Astrocyte (in vitro differentiated cells and primary cell): ENCODE measurements around the gene CHAC1. TPM values are rescaled to one million over a fixed set of nuclear protein-coding genes. Genes with fewer than 3 reads are reported as not detected.

ENCODE experiments used
- DNase-seq: peaks from one replicate; pipeline ENCODE4 v3.0.0-alpha.2; 2010; ENCODE audit warnings: low read depth
- FAIRE-seq: peaks from 2 replicates; lab custom pipeline; 2011; peaks lifted over from hg19 to GRCh38; lab: Jason Lieb, UNC
- H2AFZ ChIP-seq: 2 replicates; pipeline ENCODE4 v1.6.0; 2012; ENCODE audit warnings: low read depth, low read length, inconsistent platforms
- H3K27ac ChIP-seq: 2 replicates; pipeline ENCODE4 v1.5.1; 2011; ENCODE audit warnings: low read depth, low read length, inconsistent platforms
- H3K27me3 ChIP-seq: 2 replicates; pipeline ENCODE4 v1.6.0; 2011; ENCODE audit warnings: low read length, inconsistent platforms; ENCODE audit not compliant: insufficient read depth
- H3K36me3 ChIP-seq: 2 replicates; pipeline ENCODE4 v1.5.1; 2011; ENCODE audit warnings: low read length, inconsistent platforms; ENCODE audit not compliant: insufficient read depth
- H3K4me1 ChIP-seq: 2 replicates; pipeline ENCODE4 v1.5.1; 2011; ENCODE audit warnings: low read length, inconsistent platforms; ENCODE audit not compliant: insufficient read depth
- H3K4me2 ChIP-seq: 2 replicates; pipeline ENCODE4 v1.6.0; 2012; ENCODE audit warnings: low read length, inconsistent platforms
- H3K4me3 ChIP-seq: 2 replicates; pipeline ENCODE4 v1.5.1; 2011; ENCODE audit warnings: low read depth, mild to moderate bottlenecking, low read length, inconsistent platforms; ENCODE audit not compliant: insufficient read depth
- H3K79me2 ChIP-seq: 2 replicates; pipeline ENCODE4 v1.6.0; 2012; ENCODE audit warnings: mild to moderate bottlenecking, low read length, inconsistent platforms; ENCODE audit not compliant: insufficient read depth
- H3K9ac ChIP-seq: 2 replicates; pipeline ENCODE4 v1.6.0; 2012; ENCODE audit warnings: mild to moderate bottlenecking, low read length, inconsistent platforms
- H3K9me3 ChIP-seq: 2 replicates; pipeline ENCODE4 v1.5.1; 2012; ENCODE audit warnings: low read depth, mild to moderate bottlenecking, low read length, inconsistent platforms; ENCODE audit not compliant: insufficient read depth
- H4K20me1 ChIP-seq: 2 replicates; pipeline ENCODE4 v1.6.0; 2012; ENCODE audit warnings: low read length, inconsistent platforms; ENCODE audit not compliant: insufficient read depth
- H3K27ac Mint-ChIP-seq: one replicate; pipeline ENCODE4 v1.8.0; 2021; ENCODE audit warnings: mild to moderate bottlenecking, mixed read lengths; ENCODE audit not compliant: unreplicated experiment
- H3K27me3 Mint-ChIP-seq: one replicate; pipeline ENCODE4 v1.8.0; 2021; ENCODE audit warnings: low read depth, mixed read lengths; ENCODE audit not compliant: unreplicated experiment
- H3K36me3 Mint-ChIP-seq: one replicate; pipeline ENCODE4 v1.8.0; 2021; ENCODE audit warnings: low read depth, mixed read lengths; ENCODE audit not compliant: unreplicated experiment
- H3K4me1 Mint-ChIP-seq: one replicate; pipeline ENCODE4 v1.8.0; 2021; ENCODE audit warnings: low read depth, mixed read lengths; ENCODE audit not compliant: unreplicated experiment
- H3K4me3 Mint-ChIP-seq: one replicate; pipeline ENCODE4 v1.8.0; 2021; ENCODE audit warnings: mild to moderate bottlenecking, moderate library complexity, mixed read lengths; ENCODE audit not compliant: unreplicated experiment
- H3K9me3 Mint-ChIP-seq: one replicate; pipeline ENCODE4 v1.8.0; 2021; ENCODE audit warnings: mild to moderate bottlenecking, mixed read lengths; ENCODE audit not compliant: unreplicated experiment
- CTCF ChIP-seq: IDR thresholded peaks from 2 replicates; pipeline ENCODE4 v1.5.1; 2011; ENCODE audit warnings: low read depth, mild to moderate bottlenecking, inconsistent platforms, low read length, moderate library complexity; ENCODE audit not compliant: insufficient read depth
- EZH2 ChIP-seq: IDR thresholded peaks from 2 replicates; pipeline ENCODE4 v1.6.1; 2012; ENCODE audit warnings: mild to moderate bottlenecking, low read length, inconsistent platforms; ENCODE audit not compliant: insufficient read depth
- total RNA-seq: library from RNA; stranded (reverse); gene quantifications from 2 replicates; pipeline ENCODE4 v1.2.1, GENCODE V29; 2021

The CHAC1 gene
- total RNA-seq, 1 donor from 2014 or later = 55.9 TPM

GRCh38 chr15:40963201-40963600 lies 9.9 kb downstream of the CHAC1 start:
- DNase-seq (no peak), FAIRE-seq (no peak)
- Histone ChIP-seq H3K4me2 (no peak overlapping the region), H3K27ac (no peak overlapping the region), H3K36me3 (no peaks in the 10 kb centered on the region), H2AFZ (no peak overlapping the region), H3K4me1 (no peaks in the 10 kb centered on the region), H3K79me2 (no peaks in the 10 kb centered on the region), H3K9me3 (no peaks in the 10 kb centered on the region), H3K4me3 (no peak overlapping the region), H4K20me1 (no peaks in the 10 kb centered on the region), H3K9ac (no peak overlapping the region), H3K27me3 (peaks cover 3% of the 10 kb centered on the region)
- Mint-ChIP-seq H3K4me3 (no peak overlapping the region), H3K4me1 (peaks cover 10% of the 10 kb centered on the region), H3K9me3 (peaks cover 14% of the 10 kb centered on the region), H3K36me3 (peaks cover 26% of the 10 kb centered on the region), H3K27ac (no peak overlapping the region), H3K27me3 (peaks cover 21% of the 10 kb centered on the region)
- TF ChIP-seq CTCF (no peak), EZH2 (no peak)

GRCh38 chr15:40964006-40964405 lies 10.7 kb downstream of the CHAC1 start:
- no peak for DNase-seq
- no peak overlapping the region for H2AFZ ChIP-seq
- H3K4me1 ChIP-seq = no peaks in the 10 kb centered on the region
- Mint-ChIP-seq H3K4me1 (peaks cover 4% of the 10 kb centered on the region), H3K9me3 (peaks cover 14% of the 10 kb centered on the region), H3K4me3 (no peak overlapping the region), H3K27ac (no peak overlapping the region), H3K27me3 (peaks cover 21% of the 10 kb centered on the region), H3K36me3 (peaks cover 19% of the 10 kb centered on the region)
- no peak overlapping the region for H3K4me2 ChIP-seq
- no peaks in the 10 kb centered on the region for H3K9me3 ChIP-seq
- H3K79me2 ChIP-seq = no peaks in the 10 kb centered on the region
- no peaks in the 10 kb centered on the region for H3K36me3 ChIP-seq
- peaks cover 3% of the 10 kb centered on the region for H3K27me3 ChIP-seq
- no peak for FAIRE-seq
- no peak overlapping the region for H3K9ac ChIP-seq
- TF ChIP-seq EZH2 = no peak
- no peak for TF ChIP-seq CTCF
- no peak overlapping the region for H3K27ac ChIP-seq
- H4K20me1 ChIP-seq = no peaks in the 10 kb centered on the region
- no peak overlapping the region for H3K4me3 ChIP-seq

- Histone ChIP-seq H3K4me3 (no peak overlapping the region), H3K27me3 (peaks cover 3% of the 10 kb centered on the region), H2AFZ (no peak overlapping the region), H3K36me3 (no peaks in the 10 kb centered on the region), H3K4me2 (no peak overlapping the region), H3K79me2 (no peaks in the 10 kb centered on the region), H3K9ac (no peak overlapping the region), H3K9me3 (no peaks in the 10 kb centered on the region), H4K20me1 (no peaks in the 10 kb centered on the region), H3K4me1 (no peaks in the 10 kb centered on the region), H3K27ac (no peak overlapping the region)
- no peak overlapping the region for H3K27ac Mint-ChIP-seq
- FAIRE-seq (no peak), DNase-seq (no peak)
- peaks cover 4% of the 10 kb centered on the region for H3K4me1 Mint-ChIP-seq
- H3K36me3 Mint-ChIP-seq = peaks cover 19% of the 10 kb centered on the region
- no peak for TF ChIP-seq CTCF
- no peak for TF ChIP-seq EZH2
- H3K27me3 Mint-ChIP-seq = peaks cover 21% of the 10 kb centered on the region
- peaks cover 14% of the 10 kb centered on the region for H3K9me3 Mint-ChIP-seq
- H3K4me3 Mint-ChIP-seq = no peak overlapping the region
Measured at GRCh38 chr15:40964634-40965033, 11.4 kb downstream of the CHAC1 start.
